HL-60/S4 treated with phorbol 12-myristate 13-acetate at 8.2 ng/mL for 4 days and 3 days (cell line): ENCODE data around the gene ZNF287.
"Not testable (repeated sequence)": the region's sequence is repeated elsewhere in the genome, so short reads cannot be mapped to it uniquely, and the experiment has no call there.

Source experiments
- in situ Hi-C: fragments of 300-500 bp; cut with MboI; formaldehyde crosslinking; loops from 2 replicates; pipeline ENCODE4 v1.15.0; 2022; ENCODE audit warnings: low sequenced_read_pairs

The ZNF287 gene

GRCh38 chr17:16568541-16569357 lies at the start of gene ZNF287:
Gene ZNF287, minus strand, starts transcription at chr17:16569204. Its CDS starts 1,473 bp downstream, at chr17:16567731.
- in situ Hi-C loops: no loop called here

DNA sequence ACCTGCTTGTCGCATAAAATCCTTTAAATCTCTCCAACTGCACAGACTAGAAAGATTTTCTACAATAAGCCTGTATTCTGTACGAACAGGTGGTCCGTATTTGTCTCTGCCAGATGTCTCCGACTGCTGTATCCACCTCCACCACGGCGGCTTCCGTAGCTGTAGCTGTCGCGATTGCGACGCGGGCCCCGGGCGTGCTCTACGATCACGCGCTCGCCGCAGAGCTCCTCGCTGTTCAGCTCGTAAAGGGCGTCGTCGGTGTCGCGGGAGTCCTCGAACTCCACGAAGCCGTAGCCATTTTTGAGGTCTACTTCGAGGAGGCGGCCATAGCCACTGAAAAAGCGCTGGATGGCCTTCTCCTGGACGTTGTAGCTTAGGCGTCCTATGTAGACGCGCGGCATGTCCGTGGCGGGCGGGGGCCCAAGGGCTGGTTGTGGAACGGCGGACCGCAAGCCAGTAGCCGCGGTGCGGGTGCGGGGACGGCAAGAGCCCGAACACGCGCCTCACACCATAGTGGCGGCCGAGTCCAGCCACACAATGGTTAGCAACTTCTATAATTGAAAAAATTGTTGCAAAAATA lies 48.6 kb upstream of the ZNF287 start:
- in situ Hi-C loops: no loop called here

GRCh38 chr17:16599537-16599936 lies 30.5 kb upstream of the ZNF287 start:
- in situ Hi-C loops: no loop called here

GRCh38 chr17:16593356-16594102 lies 24.5 kb upstream of the ZNF287 start:
- in situ Hi-C loops: no loop called here

DNA sequence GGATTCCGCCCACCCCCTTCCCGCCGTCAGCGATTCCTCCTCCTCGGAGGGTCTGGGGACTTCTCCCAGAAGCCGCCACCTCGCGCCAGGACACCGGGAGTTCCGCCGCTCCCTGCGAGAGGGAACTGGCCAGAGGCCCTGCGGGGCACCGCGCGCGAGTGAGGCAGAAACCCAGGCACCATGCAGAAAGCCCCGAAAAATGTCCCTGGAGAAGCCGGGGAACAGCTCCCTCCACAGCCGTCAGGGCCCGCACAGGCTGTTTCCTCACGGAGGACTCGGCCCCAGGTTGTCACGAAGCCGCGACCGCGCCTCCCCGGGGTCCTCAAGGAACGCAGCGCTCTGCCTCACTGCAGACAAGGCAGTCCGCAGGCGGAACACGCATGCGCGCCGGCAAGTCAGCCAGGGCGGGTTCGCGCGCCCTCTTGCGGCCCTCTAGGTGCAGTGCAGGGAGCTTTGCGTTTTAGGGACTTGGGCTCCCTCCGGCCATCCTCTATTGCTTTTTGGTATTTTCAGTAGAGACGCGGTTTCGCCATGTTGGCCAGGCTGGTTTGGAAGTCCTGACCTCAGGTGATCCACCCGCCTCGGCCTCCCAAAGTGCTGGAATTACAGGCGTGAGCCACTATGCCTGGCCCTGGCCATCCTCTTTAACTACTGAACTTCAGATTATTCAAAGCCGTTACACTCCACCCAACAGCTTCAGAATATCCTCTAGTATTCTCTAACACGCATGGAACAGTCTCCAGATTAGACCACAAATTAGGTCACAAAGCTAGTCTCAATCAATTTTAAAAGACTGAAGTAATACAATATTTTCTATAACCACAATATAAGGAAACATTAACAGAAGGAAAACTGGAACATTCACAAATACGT lies 20.3 kb upstream of the ZNF287 start:
- in situ Hi-C loops: no loop called here

DNA sequence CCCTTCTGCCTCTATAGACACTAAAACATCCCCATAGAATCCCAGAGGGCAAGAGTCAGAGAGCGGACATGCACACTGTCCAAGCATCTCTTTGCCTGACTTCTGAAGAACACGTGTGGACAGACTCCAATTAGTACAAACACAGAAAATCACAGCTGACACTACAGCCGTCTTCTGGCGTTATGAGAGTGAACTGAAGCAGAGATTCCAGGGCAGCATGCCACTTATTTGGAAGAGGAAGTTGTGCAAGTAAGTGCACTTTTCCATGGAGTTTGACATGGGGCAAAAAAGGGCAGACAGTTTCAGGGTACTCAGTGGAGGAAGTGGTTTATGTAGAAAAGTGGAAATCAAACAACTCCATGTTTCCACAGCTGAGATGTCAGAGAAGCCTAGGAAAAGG lies 16.8 kb upstream of the ZNF287 start:
- in situ Hi-C loops: no loop called here

DNA sequence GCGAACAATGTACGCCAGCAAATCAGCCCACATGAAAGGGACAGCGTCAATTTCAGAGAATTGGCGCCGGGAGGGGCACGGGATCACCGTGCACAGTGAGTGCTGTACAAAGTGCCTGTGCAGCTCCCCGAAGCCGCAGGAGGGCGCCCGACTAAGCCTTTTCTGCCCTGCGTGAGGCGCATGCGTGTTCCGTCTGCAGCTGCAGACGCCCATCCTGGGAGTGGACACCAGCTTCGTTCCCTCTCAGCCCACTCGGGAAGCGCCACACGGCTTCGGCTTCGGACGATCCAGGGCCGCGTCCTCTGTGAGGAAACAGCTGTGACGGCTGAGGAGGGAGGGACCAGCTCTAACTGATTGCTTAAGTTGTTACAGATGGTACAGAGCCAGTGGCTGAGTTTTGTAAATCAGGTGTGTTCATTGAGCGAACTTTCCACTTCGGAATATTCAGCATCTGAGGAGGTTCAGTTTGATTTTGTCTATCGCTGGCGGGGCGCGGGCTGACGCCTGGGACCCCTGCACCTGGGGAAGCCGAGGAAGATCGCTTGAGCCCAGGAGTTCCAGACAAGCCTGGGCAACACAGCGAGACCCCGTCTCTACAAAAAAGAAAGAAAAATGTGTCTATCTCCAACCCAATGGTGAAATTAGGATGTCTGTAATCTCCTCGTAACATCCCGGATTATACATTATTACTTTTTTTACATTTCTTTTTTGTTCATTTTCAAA lies 15.4 kb upstream of the ZNF287 start:
- in situ Hi-C loops: no loop called here

GRCh38 chr17:16583781-16584180 lies 14.8 kb upstream of the ZNF287 start:
- in situ Hi-C loops: no loop called here

GRCh38 chr17:16573466-16573865 lies 4.5 kb upstream of the ZNF287 start:
- in situ Hi-C loops: no loop called here

DNA sequence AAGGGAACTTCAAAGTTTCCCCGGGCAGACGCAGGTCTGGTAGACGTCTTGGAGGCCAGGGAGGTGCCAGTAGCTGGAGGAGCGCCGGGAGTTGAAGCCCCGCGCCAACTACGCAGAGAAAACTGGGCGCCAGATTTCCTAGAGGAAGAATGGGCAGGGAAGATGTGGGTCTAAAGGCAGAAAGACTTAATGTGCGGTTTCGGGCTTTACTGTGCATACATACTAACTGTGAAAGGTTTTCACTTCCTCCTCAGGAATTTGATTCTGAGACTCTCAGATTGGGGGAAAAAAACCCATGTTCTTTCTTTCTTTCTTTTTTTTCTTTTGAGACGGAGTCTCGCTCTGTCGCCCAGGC lies 331 bp upstream of the ZNF287 start:
- in situ Hi-C loops: no loop called here

- in situ Hi-C loops: no loop called here
Observed at GRCh38 chr17:16552637-16553045, 16.4 kb downstream of the ZNF287 start.

DNA sequence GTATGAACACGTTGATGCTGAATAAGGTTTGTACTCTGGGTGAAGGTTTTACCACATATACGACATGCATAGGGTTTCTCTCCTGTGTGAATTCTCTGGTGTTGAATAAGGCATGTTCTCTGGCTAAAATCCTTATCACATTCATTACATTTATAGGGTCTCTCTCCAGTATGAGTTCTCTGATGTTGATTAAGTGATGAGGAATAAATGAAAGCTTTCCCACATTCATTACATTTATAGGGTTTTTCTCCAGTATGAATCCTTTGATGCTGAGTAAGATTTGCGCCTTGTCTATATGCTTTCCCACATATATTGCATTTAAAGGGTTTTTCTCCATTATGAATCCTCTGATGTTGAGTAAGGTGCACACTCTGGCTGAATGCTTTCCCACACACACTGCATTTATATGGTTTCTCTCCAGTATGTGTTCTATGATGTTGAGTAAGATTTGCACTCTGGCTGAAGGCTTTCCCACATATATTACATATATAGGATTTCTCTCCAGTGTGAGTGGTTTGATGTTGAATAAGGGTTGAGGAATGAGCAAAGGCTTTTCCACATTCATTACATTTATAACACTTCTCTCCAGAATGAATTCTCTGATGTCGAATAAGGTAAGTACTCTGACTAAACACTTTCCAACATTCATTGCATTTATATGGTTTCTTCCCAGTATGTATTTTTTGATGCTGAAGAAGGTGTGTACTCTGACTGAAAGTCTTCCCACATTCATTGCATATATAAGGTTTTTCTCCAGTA lies 16.9 kb downstream of the ZNF287 start:
- in situ Hi-C loops: no loop called here

DNA sequence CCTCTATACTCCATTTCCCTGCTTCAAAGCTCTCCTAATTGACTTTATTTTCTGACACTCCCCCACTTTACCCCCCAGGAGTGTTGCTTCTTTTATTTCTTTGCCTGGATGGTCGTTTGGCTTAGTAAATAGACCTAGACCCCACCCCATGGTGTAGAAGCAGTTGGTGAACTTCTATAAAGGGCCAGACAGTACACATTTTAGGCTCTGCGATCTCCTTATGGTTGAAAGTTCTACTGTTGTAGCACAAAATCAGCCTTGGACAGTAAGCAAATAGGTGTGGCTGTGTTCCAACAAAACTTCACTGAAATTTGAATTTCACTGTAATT lies 31.9 kb downstream of the ZNF287 start:
- in situ Hi-C loops: no loop called here

GRCh38 chr17:16534236-16534635 lies 34.8 kb downstream of the ZNF287 start:
- in situ Hi-C loops: no loop called here

DNA sequence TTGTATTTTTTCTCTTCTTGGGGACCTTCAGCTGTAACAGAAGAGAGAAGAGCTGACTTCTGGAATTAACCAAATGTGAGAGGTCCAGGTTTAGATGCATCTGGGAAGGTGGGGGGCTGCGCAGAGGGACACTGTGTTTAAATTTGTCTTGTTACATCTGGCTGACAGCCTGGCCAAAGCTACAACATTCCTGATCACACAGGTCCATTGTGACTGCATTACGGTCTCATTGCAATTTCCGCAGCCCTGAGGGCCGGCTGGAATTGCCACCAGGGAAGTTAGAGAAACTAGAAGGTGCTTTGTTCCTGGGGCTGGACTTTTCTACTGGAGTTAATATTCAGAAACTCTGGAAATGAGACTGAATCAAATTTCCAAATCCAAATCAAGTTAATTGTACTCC lies 39.1 kb downstream of the ZNF287 start:
- in situ Hi-C loops: no loop called here

DNA sequence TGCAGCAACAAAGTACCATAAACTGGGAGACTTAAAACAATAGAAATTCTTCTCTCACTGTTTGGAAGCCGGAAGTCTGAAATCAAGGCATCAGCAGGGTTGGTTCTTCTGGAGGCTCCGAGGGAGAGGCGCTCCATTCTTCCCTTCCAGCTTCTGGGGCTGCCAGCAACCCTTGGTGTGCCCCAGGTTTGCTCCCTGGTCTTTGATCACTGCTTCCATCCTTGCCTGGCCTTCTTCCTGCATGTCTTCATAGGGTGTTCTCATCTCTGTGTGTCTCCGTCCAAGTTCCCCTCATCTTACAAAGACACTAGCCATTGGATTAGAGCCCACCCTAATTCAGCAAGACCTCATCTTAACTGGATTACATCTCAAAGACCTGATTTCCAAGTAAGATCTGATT lies 41.7 kb downstream of the ZNF287 start:
- in situ Hi-C loops: no loop called here

DNA sequence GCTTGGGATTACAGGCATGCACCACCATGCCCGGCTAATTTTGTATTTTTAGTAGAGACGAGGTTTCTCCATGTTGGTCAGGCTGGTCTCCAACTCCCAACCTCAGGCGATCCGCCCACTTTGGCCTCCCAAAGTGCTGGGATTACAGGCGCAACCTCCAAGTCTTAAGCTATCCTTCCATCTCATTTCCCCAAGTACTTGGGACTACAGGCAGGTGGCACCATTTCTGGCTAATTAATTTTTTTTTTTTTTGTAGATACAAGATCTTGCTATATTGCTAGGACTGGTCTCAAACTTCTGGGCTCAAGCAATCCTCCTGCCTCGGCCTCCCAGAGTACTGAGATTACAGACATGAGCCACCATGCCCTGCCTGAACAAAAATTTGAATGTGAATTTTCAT lies 43.4 kb downstream of the ZNF287 start:
- in situ Hi-C loops: not testable (repeated sequence)

DNA sequence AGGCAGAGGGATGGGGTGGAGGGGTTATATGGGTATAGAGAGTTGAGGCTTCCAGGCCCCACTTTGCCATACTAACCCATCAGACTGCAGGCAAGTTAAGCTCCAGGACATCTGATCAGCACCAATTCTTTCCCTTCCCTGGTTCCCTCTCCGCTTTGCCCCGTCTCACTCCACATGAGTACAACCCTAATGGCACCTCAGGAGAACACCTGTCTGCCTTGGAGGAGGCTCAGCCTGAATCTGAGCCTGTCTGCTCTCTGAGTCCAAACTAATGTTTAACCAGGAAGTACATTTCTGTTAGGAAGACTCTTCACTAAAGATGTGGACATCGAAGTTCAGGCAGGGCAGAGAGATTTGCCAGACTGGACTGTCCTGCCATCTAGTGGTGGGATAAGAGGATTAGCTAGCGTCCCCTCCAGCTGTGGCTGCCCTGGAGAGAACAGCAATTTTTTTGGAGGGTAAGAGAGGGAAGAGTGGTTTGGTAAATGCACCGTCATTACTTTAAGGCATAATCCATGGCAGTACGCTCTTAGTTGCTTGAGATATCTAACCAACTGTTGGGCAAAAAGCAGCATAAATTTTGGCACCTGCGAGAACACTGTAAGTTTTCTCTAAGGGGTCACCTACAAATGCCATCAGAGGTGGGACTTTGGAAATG lies 47.8 kb downstream of the ZNF287 start:
- in situ Hi-C loops: no loop called here

GRCh38 chr17:16519021-16519420 lies 50.0 kb downstream of the ZNF287 start:
- in situ Hi-C loops: no loop called here
